OCI-M1 (cell line): Measurements from ENCODE around the gene GPD2.

Experiments used
- DNase-seq: peaks from one replicate; lab custom pipeline; 2025; lab: John Stamatoyannopoulos, UW

GPD2 gene

GRCh38 chr2:156532989-156533388 lies 96.8 kb downstream of the GPD2 start:
- DNase-seq = no peak

DNA sequence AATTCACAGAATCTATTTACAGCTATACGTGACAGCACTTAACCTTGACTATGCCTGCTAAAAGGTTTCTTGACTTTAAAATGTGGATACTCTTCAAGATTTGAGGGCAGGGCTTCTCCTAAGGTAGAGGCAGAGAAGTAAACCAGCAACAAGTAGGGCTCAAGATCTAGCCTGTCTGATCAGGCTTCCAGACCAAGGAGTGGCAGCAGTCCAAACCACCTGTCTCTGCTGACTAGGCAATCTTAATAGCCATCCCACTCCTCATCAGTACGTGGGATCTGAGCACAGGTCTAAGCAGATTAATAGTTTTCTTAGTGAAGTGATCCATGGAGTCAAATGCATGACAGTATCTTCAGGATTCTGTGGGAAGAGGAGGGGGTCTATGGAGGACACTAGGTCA lies 100.4 kb downstream of the GPD2 start:
- DNase-seq = peak; percentile 17

GRCh38 chr2:156537141-156537540 lies 101.0 kb downstream of the GPD2 start:
- no peak for DNase-seq

GRCh38 chr2:156538083-156538504 lies 101.9 kb downstream of the GPD2 start:
- no peak for DNase-seq

- no peak for DNase-seq
Measured at GRCh38 chr2:156539086-156539860, 103.1 kb downstream of the GPD2 start.

DNA sequence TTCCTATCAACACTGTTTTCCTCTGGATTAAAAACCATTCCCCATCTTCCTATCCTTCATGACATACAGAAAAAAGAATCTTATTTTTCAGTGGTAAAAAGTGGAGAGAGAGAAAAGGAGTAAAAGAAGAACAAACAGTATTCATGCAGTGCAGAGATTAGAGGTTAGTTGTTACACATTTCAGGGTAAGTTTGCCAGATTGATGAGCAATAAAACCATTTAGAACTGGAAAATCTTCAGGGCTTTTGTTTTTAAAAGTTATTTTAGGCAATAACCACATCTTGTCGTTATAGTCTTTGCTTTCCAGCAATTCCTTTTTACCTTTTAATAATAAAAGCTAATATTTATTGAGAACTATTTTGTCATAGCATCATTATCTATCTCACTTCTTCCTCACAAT lies 104.5 kb downstream of the GPD2 start:
- no peak for DNase-seq

GRCh38 chr2:156541229-156541628 lies 105.0 kb downstream of the GPD2 start:
- no peak for DNase-seq

DNA sequence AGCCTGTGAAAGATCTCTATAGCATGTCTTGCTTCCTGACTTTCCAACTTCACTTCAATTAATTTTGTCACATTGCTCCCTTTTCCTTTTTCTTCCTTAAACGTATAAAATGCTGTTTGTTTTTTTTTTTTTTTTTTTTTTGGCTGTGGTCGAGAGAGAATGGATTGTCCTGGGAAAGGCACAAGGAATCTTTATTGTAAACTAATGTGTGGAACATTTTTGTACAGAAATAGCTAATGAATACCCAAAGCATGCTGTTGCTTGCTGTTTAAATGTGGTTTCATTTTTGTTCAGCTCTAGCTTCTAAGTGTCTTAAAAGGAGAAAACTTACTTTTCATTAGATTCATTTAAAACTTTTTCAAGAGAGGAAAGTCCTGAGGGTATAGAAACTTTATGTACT lies 105.5 kb downstream of the GPD2 start:
- DNase-seq = no peak

DNA sequence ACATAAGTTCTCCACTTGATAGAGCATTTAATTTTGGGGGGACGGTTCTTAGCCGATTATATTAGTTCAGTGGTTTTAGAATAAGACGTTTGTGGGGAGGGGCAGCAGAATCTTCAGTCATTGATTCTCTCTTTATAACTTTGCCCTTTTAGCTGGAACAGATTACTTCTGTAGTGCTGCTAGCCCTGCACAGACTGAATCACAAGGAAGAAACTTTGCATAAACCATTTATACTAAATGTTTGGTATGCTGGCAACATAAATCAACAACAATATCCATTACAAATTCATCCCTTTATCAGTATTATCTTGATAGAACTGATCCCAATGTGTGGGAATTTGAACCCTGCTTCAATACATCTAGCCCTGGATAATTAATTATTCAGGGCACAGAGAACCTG lies 112.2 kb downstream of the GPD2 start:
- DNase-seq = no peak

GRCh38 chr2:156553714-156554442 lies 117.7 kb downstream of the GPD2 start:
- no peak for DNase-seq

DNA sequence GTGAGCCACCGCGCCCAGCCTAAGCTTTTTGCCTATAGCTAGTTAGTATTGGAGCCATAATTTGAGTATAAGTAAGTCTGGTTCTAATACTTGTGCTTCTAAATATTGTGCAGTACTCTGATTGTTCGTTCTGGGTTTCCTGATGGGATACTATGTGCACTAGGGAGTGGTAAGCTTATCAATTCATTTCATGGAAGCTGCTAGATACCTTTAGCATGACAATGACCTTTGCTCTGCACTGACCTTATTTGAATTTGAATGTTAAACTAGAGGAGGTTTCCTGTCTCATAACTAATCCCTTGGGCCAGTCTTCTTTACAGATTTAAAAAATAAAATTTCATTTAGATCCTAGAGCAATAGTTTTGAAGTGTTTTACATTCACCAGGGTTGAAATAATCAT lies 125.1 kb downstream of the GPD2 start:
- no peak for DNase-seq

GRCh38 chr2:156562124-156562523 lies 125.9 kb downstream of the GPD2 start:
- peak; percentile 80 for DNase-seq

- DNase-seq = peak; percentile 6
Measured at GRCh38 chr2:156563994-156564753, 128.0 kb downstream of the GPD2 start.

- no peak for DNase-seq
Measured at GRCh38 chr2:156565066-156565710, 129.0 kb downstream of the GPD2 start.

DNA sequence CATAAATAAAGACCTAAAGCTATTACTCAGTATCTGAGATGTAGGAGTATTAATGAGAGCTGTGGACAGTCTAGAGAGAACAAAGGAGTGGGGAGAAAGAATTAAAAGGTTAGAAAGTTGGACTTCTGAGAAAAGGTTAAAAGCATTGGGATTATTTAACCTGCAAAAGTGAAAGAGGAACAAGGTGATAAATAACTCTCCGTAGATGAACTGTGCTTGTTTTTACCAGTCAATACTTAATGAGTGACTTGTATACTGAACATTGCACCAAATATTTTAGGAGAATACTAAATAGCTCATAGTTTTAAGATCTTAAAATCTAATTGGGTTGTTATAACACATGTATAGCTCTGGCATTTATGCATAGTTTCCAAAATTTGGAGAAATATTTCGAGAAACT lies 137.5 kb downstream of the GPD2 start:
- no peak for DNase-seq

DNA sequence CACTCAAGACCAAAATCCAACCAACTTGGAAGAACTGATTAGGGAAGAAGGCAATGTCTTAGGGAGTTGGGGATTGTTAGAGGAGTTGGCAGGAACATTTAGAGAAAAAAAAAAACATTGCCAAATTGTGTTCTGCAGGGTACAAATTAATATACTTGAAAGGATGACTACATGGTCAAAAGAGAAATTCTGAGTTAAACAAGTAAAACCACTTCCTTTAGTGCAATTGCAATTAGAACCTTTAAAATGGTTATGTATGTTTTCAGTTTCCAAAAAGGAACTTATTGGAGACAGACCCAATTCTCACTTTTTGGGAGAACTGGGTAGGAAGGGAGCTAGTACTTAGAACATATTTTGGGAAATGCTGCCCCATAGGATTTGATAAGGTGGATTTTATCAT lies 137.9 kb downstream of the GPD2 start:
- no peak for DNase-seq

DNA sequence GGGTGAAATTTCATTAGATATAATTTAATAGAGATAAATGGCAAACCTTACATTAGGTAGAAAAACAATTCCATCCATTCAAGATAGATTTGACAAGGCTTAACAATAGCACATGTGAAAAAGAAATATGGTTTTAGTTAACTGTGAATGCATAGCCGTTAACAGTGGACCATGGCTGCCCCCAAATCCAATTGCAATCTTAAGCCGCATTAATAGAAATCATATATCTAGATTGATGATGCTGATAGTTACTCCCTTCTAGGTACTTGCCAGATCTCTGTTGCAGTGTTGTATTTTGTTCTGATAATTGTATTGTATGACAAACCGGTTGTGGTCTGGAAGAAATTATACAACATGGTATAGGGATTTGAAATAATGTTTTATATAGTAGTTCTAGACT lies 139.8 kb downstream of the GPD2 start:
- DNase-seq = no peak

- peak; percentile 20 for DNase-seq
Measured at GRCh38 chr2:156580501-156580900, 144.3 kb downstream of the GPD2 start.

DNA sequence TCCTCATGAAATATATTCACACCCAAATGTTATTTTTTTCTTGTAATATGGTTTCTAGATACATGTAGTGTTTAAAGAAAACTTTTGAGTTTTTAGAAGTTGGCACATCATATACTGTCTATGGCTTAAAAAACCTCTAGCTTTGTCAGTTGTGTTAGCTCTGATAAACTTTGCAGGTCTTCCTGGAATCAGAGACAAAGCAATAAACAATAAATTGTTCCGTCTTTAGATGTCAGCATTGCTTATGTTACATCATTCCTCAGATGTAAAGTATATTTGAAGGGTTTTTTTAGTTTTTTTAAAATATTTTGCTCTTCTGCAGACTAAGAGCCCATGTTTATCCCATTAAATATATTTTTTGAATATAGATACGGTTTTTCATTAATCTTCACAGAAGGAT lies 145.1 kb downstream of the GPD2 start:
- peak; percentile 81 for DNase-seq

- DNase-seq = peak; percentile 20
Measured at GRCh38 chr2:156585457-156585856, 149.3 kb downstream of the GPD2 start.

DNA sequence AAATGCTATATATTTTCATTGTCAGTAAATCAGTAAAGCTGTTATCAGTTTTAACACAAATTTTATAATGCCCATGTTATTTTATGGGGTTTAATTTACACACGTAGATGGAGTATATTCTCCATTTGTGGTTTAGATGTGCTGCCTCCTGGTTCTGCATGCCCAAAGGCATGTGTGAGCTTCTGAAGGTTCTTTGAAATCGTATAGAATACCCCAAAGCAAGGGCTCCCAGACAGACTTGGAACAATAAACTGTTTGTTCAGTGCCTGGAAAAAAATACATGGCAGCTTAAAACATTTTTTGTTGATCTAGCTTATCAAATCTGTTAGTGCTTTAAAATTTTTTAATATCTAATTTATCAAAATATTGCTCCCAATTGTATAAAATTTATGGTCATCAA lies 150.4 kb downstream of the GPD2 start:
- DNase-seq = no peak

DNA sequence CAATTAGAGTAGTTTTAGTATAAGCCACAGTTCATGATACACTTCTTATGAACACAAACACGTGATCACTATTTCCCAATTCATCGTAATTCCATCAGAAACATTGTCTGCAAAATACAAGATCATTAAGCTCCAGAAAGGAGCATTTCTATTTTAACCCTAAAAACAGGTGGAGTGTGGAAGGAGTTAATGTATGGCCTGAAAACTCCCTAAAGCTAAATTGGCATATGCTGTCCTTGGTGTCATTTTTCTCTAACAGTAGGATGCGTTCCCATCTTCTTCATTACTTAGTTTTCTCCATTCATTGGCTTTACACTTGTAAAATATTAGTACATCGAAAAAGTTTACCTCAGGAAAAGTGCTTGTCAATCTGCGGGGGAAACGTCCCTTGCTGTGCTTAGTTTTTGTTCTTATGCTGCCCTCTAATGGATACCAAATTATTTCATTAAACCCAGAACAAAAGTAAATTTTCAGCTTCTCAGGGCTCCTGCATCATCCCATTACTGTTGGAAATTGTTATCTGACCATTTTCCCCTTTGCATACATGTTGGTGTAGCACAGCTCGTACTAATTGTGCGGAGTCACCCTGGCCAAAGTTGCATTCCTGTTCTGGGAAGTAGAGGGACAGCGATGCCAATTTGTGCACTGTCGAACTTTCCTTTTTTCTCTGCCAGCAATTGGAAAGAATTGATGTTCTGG lies 153.4 kb downstream of the GPD2 start:
- peak; percentile 79 for DNase-seq
